Measurements from ENCODE around the gene USP24.
"Not testable (repeated sequence)": the region's sequence is repeated elsewhere in the genome, so short reads cannot be mapped to it uniquely, and the experiment has no call there.

USP24 gene

DNA sequence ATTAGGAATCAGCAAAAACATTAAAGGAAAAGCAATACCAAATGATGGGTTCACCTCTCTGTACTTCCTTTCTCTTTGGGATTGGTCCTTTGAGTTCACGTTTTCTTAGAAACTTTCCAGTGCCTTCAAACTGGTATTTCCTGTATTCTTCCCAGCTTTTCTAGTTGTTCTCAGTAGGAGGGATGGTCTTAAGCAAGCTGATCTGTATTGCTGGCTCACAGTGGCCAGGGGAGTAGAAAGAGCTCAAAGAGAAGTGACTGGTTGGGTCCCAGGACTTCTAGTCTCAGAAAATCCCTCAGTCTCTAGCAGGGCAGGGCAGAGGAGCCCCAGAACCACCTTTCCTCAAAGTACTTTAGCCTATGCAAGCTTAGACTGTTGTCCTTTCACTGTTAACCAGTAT is 10.1 kb upstream of the USP24 start:
- no peak for DNase-seq

DNA sequence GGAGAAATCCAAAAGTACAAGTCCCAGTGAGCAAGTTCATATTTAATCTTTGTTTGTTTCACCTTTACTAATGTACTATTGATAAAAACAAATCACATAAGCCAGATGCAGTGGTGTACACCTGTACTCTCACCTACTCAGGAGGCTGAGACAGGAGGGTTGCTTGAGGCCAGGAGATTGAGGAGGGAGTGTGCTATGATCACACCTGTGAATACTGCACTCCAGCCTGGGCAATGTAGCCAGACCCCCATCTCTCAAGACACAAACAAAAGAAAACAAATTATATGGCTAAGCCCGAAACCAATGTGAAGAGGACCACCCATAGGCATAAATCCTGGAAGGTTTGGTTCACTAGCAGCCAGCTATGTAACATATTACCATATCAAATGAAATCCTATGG is 9.6 kb upstream of the USP24 start:
- DNase-seq = no peak

DNA sequence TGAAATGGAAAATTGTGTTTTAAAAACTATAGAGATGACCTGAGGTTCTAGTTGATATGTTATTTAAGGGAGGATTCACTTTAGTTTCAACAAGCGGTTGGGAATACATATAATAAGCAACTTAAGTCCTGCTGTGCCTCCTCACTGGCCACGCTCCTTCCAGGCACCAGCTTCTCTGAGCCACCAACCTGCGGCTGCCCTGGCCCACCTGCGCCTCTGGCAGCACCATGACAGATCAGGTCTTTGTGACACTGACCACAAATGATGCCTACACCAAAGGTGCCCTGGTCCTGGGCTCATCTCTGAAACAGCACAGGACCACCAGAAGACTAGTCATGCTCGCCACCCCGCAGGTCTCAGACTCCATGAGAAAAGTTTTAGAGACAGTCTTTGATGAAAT is 7.0 kb upstream of the USP24 start:
- no peak for DNase-seq

DNA sequence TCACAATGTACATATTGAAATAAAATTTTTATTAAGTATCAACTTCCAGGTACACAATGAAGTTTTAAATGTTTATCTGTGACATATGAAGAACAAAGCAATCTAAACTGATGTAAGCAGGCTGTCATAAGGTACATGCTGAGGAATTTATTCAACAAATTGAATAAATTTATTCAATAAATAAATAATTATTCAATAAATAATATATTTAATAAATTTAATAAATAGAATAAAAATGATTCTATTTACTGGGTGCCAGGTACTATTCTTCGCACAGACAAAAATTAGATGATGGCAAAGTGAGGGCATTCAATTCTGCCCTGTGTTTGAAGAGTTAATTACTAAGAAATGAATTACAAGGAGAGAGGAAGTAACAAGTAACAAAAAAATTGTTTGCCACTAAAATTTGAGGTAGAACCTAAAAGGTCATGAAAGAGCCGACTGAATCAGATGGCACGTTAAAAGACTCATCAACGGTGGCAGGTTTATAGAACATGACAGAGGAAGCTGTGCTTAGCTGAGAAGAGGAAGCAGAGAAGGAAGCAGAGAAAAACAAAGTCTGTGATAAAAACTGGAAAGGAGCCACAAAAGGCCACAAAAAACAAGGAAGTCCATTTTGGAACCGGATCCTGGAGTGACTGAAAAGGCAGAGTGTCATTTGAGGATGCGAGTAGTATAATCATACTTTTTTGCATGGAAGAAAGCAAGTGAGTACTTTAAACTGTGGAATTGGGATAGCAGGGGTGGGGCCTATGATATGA is 2.2 kb upstream of the USP24 start:
- DNase-seq = no peak

DNA sequence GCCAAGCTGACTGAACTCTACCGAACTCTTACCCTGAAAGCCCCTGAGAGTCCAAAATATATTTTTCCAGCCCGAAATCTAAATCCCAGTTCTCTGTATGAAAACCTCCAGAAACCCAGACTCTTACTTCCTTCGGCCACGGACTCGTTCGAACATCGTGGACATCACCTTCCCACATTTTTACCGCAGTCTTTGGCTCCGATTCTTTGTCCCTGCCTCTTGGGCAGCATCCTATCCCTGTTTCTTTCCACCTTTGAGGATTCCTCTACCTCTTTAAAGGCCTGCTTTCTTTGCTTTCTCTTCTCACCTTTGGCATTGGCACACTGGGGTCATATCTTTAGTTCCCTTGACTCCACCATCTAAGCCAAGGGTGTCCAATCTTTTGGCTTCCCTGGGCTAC is 932 bp upstream of the USP24 start:
- no peak for DNase-seq

DNA sequence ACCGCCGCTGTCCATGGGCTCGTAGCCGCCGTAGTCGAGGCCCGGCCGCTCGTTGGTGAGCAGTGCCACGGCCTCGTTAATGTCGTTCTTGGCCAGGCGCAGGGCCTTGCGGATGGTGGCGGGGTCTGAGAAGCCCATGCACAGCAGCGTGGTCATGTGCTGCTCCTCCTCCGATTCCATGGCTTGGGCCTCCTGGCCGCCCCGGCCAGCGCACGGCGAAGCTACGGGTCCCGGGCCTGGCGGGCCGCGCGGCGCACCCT is 300 bp downstream of the USP24 start:
- no peak for DNase-seq

DNA sequence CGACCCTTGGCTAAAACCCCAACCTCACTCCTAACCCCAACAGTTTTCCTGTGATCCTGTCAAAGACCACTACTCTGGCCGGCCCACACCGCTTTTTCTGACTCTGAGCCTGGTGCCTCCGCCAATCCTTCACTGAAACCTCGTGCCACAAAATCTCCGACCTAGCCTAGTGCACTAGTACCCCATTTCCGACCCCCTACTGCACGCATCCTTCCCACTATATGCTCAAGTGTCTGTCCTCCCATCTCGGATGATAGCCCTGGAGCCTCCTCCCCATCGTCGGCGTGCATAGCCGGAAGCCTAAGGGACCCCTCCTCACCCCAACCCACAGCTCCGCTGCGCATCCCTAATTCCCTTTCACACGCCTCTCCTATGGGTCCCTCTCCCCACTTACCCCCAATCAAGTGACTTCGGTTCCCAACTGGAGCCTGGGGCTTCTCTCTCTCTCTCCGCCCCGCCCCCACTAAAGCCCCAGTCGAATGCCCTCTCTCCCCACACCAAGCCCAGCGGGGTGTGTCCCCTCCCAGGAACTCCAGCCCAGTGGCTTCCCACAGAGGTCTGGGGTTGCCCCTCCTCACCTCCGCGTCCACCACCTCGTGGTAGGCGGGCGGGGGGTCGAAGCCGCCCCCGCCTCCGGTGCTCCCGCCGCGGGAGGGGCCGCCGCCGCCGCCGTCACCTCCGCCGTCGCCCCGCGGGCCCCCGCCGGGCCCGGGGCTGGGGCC is 791 bp downstream of the USP24 start:
- no peak for DNase-seq

DNA sequence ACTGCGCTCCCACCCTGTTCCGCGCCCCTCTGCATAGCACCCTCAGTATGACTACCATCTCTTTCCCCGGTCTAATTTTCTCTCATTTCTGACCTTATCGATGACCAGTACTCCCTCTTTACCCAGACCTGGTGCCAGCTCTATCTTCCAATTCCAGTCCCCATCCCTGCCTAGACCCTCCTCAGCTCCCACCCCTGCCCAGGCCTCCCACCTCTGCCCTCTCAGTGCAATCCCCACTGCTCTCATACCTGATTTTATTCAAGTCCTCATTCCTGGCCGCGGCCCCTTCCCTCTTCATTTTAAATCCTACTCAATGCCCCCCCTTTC is 1.3 kb downstream of the USP24 start:
- no peak for DNase-seq

DNA sequence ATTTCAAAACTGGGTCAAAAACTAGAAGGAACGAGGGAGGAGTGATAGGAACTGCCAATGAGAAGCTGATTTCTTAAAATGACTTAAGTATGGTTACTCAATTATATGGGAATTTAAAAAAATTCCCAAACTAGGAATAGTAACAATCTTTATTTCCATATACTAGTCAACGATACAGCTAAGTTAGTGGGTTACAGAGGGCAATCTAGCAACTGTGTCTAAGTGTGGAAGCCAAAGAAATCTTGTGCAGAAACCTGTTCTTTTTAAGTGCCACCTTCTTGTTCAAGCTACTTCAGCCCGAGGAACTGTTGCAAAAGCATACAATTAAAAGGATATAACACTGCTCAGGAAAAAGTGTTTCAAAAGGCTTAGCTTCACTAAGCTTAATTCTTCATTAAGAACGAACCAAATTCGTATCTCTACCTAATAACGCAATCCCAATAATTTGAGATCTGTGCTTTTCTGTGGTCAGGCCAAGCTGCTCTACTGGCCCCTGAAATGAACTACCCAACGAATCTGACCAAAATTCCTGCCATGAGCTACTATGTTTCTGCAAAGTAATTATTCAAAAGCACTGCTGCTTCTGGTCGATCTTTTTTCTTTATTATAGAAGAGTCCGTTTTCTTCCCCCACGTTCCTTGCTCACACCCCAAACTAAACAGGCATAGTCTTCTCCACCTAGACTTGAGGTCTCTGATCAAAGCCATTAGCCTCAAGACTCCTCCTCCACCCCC is 1.8 kb downstream of the USP24 start:
- no peak for DNase-seq

DNA sequence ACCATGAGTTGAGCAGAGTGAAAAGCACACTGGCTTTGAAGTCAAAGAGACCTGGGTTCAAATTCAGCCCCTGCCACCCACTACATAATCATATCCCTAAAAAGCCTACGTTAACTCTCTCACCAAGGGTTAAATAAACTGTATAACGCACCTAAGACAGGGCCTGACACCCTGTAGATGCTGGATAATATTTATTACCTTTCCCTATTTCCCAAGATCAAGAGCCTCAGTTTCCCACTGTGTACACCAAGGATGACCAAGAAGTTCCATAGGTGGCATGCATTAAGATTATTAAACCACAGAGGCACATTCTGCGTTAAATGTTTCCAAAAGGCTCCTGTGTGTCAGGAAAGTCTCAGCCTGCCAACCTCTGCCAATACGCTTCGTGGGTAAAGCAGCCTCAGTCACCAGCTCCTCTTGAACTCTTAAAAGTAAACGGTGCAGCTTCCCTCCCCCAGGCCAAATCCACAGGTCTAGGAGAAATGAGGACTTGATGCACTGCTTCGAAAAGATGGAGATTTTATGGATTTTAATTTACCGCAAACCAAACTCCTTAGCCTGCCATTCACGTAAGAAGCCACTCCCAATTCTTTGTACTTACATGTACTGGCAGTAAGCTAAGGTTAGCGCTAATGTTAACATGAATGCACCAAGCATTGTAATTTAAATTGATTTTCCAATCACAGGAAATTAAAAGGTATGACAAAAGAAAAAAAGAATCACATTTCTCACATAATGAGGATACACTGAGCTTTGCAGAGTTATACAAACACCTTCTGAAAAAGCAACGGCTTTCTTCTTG is 2.6 kb downstream of the USP24 start:
- no peak for DNase-seq

DNA sequence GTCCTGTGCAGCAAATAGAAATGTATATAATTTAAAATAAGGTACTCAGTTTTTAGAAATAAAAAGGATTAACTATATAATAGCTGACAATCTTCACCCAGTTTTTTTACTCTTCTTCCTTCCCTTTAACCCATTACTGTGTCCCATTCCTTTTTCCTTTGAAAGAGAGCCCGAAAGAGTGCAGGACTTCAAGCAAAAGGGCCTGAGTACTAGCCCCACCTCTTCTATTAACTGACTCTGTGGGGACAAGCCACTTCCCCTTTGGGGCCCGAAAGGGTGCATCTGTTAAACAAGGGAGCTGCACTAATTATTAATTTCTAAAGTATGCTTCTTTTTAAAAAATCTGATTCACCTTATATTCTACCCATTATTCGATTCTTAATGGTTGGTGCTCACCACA is 3.3 kb downstream of the USP24 start:
- DNase-seq = no peak

DNA sequence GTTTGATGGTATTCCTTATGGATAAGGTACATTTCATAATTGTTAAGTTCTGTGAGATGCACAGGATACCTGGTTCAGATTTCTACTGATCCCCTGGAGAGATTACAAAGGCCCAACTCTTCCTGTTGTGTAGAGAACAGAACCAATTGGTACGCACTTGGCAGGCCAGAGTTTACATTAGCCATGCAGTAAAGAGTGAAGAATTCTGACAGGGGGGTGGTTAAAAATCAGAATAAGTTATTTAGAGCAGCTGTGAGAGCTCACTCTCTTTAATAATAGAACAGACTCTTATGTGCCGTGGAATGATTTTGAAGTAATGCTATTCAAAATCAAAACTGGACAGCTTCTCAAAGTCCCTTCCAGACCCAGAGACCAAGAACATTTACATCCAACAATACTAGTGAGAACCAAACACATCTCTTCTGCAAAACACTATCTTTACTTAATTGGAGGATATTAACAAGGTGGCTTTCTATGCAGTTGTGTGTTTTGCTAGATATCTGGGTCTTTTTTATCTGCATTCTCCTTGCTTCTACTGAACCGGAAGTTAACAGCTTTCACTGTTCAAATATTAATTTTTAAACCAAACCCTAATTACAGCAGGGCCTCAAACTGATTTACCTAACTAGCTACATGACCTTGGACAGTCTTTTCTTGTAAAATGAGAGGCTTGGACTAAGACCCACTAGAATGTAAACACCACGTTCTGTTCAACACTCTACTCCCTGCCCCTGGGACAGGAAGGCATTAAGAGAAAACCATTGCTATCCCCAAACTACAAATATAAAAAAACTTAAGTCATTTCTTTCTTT is 4.0 kb downstream of the USP24 start:
- DNase-seq = no peak

DNA sequence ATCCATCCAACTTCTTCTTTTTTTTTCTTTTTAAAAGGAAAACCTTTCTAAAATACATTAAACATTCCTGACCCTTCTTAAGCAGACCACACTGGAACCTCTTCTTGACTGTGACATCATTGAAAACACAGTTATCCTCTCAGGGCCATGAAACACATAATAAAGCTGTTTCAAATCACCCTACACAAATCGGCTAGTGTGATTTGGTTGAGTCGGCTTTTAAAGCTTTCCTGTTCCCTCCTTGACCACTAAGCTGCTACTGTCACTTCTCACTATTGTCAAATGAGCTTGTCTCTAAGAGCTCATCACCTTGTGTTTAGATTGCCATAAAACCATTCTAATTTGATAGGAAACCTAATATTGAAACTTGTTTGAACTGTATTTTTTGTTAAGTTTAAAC is 5.9 kb downstream of the USP24 start:
- DNase-seq = no peak

DNA sequence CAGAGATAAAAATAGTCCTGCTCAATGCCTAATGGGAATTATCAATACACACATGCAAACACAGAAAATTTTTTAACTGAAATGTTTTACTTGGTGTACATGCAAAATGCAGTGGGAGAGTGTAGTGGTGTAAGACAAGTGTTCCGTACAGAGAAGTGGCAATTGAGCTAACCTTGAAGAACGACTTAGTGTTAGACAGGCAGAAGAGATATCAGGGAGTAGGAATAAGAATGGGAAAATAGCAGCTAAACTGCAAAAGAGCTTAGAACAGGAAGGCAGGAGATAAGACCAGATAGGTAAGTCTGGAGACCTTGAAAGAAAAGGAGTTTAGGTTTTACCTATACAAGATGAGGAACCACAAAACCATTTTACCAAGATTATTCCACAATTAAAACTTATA is 9.0 kb downstream of the USP24 start:
- no peak for DNase-seq

DNA sequence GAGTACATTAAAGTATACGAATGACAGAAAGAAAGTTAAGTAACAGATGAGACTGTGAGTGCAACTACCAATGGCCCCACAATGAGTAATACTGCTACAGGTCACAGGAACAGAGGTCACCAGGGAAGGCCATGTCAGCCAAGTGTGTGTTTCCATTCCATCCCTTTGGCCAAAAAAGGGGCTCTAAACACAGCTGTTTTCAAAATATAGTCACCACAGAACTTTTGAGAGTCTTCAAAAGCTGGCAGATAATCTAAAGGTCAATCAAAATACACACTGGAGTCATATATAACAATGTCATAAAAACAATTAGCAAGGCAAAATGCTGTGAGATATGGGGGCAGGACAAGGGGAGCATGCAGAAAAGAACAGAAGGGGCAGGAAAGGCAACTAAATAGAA is 10.2 kb downstream of the USP24 start:
- DNase-seq = no peak

DNA sequence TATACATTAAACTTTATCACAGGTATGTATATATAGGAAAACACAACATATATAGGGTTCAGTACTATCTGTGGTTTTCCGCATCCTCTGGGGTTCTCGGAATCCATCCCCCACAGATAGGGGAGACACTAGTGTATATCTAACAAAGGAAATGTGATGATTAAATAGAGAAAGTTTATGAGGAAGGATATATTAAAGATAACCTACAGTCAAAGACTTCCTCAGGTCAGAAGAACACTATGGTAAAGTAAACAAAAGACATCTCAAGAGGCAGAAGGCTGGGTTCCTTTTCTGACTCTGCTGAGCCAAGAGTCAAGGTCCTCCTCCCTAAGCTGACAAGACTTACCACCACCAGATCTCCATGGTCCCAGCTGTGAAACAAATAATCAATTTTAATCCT is 12.1 kb downstream of the USP24 start:
- no peak for DNase-seq

DNA sequence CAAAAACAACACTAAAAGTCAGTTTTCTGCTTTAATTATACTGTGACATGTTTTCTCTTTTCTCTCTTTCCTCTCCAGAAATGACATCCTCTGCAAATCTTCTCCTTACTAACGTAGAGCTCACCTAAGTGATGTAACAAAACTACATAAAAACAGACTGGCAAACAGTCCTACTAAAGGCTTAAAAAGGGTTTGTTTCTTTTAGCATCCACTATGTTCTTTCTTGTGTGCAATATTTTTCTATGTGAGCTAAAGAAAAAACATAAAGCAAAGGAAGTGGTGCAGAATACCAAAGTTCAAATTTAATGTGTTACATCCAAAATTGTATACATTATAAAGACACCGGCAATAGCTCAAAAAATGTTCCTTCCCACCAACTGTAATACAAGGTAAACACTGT is 14.5 kb downstream of the USP24 start:
- DNase-seq = no peak

DNA sequence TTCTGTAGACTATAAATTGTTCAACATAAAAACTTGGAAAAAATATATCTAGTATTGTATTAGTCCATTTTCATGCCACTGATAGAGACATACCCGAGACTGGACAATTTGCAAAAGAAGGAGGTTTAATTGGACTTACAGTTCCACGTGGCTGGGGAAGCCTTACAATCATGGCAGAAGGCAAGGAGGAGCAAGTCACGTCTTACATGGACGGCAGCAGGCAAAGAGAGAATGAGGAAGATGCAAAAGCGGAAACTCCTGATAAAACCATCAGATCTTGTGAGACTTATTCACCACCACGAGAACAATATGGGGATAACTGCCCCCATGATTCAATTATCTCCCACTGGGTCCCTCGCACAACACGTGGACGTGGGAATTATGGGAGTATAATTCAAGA is 15.4 kb downstream of the USP24 start:
- not testable (repeated sequence) for DNase-seq

DNA sequence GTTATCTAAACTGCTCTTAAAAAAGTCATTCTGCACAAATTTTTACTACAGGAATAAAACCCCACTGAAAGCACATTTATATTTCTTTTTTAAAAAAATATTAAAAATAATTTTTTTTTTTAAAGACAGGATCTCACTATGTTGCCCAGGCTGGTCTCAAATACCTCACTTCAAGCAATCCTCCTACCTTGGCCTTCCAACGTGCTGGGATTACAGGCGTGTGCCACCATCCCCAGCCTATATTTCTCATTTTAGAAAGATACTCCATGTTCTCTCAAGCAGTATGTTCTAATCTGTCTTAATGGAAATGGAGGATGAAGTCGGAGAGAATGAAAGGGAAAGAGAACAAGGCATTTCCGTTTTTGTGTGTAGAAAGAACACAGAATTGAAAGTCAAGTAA is 17.1 kb downstream of the USP24 start:
- DNase-seq = no peak

DNA sequence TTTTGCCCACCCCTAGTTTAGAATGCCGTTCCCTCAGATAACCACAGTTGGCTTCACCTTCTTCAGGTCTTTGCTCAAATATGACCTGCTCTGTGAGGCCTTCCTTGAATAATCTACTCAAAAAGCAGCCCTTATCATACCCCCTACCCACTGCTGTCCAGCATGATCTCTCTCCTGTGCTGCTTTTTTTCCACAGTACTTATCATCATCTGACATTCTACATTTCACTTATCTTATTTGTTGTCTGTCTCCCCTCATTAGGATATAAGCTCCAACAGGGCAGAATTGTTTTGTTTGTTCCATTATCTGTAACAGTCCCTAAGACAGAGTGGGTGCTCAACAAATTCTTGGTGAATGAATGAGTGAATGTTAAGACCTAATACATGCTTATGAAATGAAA is 18.1 kb downstream of the USP24 start:
- DNase-seq = no peak

DNA sequence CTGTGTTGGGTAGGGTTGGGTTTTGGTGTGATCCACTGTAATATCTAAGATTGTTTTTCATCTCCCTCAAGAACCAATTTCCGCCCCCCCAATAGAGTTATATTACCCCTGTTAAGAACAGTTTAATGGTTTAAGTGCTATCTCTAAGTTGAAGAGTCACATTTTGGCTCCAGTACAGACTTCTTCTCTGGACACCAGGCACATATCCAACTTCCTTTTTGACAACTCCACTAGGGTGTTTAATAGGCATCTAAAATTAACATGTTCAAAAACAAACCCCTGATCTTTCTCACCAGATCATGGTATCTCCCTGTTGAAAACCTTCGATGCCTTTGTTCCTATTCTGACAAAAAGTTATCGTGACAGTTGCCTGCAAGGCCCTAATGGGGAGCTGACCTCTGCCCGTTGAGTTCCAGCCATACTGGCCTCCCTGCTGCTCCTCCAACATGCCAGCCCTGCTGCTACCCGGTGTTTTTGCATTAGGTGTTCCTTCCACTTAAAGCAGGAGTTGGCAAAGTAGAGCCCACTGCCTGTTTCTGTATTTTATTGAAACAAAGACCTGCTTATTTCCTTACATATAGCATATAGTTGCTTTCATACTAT is 18.6 kb downstream of the USP24 start:
- DNase-seq = no peak

DNA sequence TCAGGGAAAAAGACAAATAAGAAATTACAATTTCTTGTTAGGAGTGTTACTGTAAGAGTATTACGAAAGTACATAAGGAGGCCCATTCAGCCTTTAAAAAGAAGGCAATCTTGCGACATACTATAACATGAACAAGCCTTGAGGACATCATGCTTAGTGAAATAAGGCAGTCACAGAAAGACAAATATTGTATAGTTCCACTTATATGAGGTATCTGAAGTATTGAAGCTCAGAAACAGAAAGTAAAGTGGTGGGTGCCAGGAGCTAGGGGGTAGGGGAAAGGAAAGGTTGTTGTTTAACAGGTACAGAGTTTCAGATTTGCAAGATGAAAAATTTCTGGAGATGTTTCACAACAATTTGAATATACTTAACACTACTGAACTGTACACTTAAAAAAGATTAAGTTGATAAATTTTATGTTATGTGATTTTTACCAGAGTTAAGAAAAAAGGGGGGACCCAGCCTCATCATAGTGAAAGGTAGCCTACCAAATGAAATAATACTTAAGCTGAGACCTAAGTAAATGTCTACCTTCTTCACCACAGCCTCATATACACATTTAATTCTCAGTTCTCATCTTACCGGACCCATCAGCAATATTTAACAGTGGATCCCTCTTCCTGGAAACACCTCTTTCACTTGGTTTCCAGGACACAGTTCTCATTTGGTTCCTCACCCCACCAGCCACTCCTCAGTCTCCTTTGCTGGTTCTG is 19.5 kb downstream of the USP24 start:
- no peak for DNase-seq

All from NCI-H1436 treated with DMSO at 0.1 percent for 48 hours (cell line).